Measurements from ENCODE around the gene TBX2.
A peak's percentile ranks its signal among the peaks of the same experiment; 100 is the strongest.

Gene TBX2

GRCh38 chr17:61368832-61369450, 30.7 kb upstream of the TBX2 start:
- DNase-seq (ENCODE audit: low spot score): no peak
- no peak for FAIRE-seq

- DNase-seq (ENCODE audit: low spot score) (no peak), FAIRE-seq (no peak)
Measured at GRCh38 chr17:61369751-61370150, 29.9 kb upstream of the TBX2 start.

GRCh38 chr17:61371179-61371578, 28.5 kb upstream of the TBX2 start:
- DNase-seq (ENCODE audit: low spot score) (no peak), FAIRE-seq (no peak)

GRCh38 chr17:61371606-61372005, 28.0 kb upstream of the TBX2 start:
- FAIRE-seq (no peak), DNase-seq (ENCODE audit: low spot score) (no peak)

GRCh38 chr17:61372436-61372835, 27.2 kb upstream of the TBX2 start:
- no peak for FAIRE-seq
- no peak for DNase-seq (ENCODE audit: low spot score)

- no peak for DNase-seq (ENCODE audit: low spot score)
- FAIRE-seq: no peak
Measured at GRCh38 chr17:61376931-61377838, 22.5 kb upstream of the TBX2 start.

GRCh38 chr17:61378658-61379456, 20.8 kb upstream of the TBX2 start:
- DNase-seq (ENCODE audit: low spot score) (peak; percentile 23), FAIRE-seq (peak; percentile 77)

GRCh38 chr17:61379457-61380216, 20.0 kb upstream of the TBX2 start:
- FAIRE-seq: no peak
- DNase-seq (ENCODE audit: low spot score): no peak

- no peak for DNase-seq (ENCODE audit: low spot score)
- no peak for FAIRE-seq
Measured at GRCh38 chr17:61380217-61380835, 19.3 kb upstream of the TBX2 start.

- DNase-seq (ENCODE audit: low spot score) (no peak), FAIRE-seq (no peak)
Measured at GRCh38 chr17:61380836-61381525, 18.7 kb upstream of the TBX2 start.

- DNase-seq (ENCODE audit: low spot score) (no peak), FAIRE-seq (no peak)
Measured at GRCh38 chr17:61381537-61381936, 18.1 kb upstream of the TBX2 start.

- DNase-seq (ENCODE audit: low spot score): no peak
- no peak for FAIRE-seq
Measured at GRCh38 chr17:61382796-61383688, 16.6 kb upstream of the TBX2 start.

GRCh38 chr17:61383689-61384201, 15.9 kb upstream of the TBX2 start:
- no peak for FAIRE-seq
- DNase-seq (ENCODE audit: low spot score): no peak

- DNase-seq (ENCODE audit: low spot score) (no peak), FAIRE-seq (no peak)
Measured at GRCh38 chr17:61384354-61384691, 15.3 kb upstream of the TBX2 start.

GRCh38 chr17:61384692-61385576, 14.7 kb upstream of the TBX2 start:
- FAIRE-seq: no peak
- no peak for DNase-seq (ENCODE audit: low spot score)

GRCh38 chr17:61385577-61386236, 13.9 kb upstream of the TBX2 start:
- DNase-seq (ENCODE audit: low spot score) (no peak), FAIRE-seq (no peak)

- FAIRE-seq (no peak), DNase-seq (ENCODE audit: low spot score) (no peak)
Measured at GRCh38 chr17:61386251-61386650, 13.4 kb upstream of the TBX2 start.

- DNase-seq (ENCODE audit: low spot score): no peak
- no peak for FAIRE-seq
Measured at GRCh38 chr17:61387011-61387410, 12.6 kb upstream of the TBX2 start.

All from RCC 7860 (cell line).